Bronchial epithelial cell (primary cell): ENCODE data around the gene MLPH. TPM values are rescaled to one million over a fixed set of nuclear protein-coding genes. Genes with fewer than 3 reads are reported as not detected.

Source experiments
- DNase-seq: peaks from one replicate; pipeline ENCODE4 v3.0.0-alpha.2; 2010; ENCODE audit warnings: low read depth
- FAIRE-seq: peaks from 2 replicates; lab custom pipeline; 2011; peaks lifted over from hg19 to GRCh38; lab: Jason Lieb, UNC
- H3K27me3 ChIP-seq: 2 replicates; pipeline ENCODE4 v1.5.1; 2011; ENCODE audit warnings: low read length; ENCODE audit not compliant: control insufficient read depth, insufficient read depth
- H3K36me3 ChIP-seq: 2 replicates; pipeline ENCODE4 v1.5.1; 2011; ENCODE audit warnings: low read length; ENCODE audit not compliant: control insufficient read depth, insufficient read depth
- H3K4me3 ChIP-seq: 2 replicates; pipeline ENCODE4 v1.5.1; 2011; ENCODE audit warnings: mild to moderate bottlenecking, low read depth, low read length, control low read depth
- CTCF ChIP-seq: IDR thresholded peaks from 2 replicates; pipeline ENCODE4 v1.5.1; 2011; ENCODE audit warnings: mild to moderate bottlenecking, moderate library complexity, low read length, control low read depth, inconsistent platforms; ENCODE audit not compliant: insufficient read depth, severe bottlenecking
- total RNA-seq: library from RNA; depleted of rRNA; stranded (reverse); fragments of >200 nt; gene quantifications from 2 replicates; pipeline ENCODE4 v1.2.1, GENCODE V29; 2014

The MLPH gene
- total RNA-seq, 1 donor from 2014 or later = 6.6 TPM

GRCh38 chr2:237478095-237478494 lies 9.0 kb upstream of the MLPH start:
- H3K36me3 ChIP-seq = no peaks in the 10 kb centered on the region
- TF ChIP-seq CTCF = no peak
- no peak for FAIRE-seq
- DNase-seq = no peak
- H3K27me3 ChIP-seq = no peaks in the 10 kb centered on the region
- H3K4me3 ChIP-seq = no peak overlapping the region

GRCh38 chr2:237478979-237479378 lies 8.1 kb upstream of the MLPH start:
- Histone ChIP-seq H3K27me3 (no peaks in the 10 kb centered on the region), H3K36me3 (no peaks in the 10 kb centered on the region), H3K4me3 (no peak overlapping the region)
- no peak for DNase-seq
- no peak for FAIRE-seq
- TF ChIP-seq CTCF = no peak

GRCh38 chr2:237479747-237480146 lies 7.3 kb upstream of the MLPH start:
- Histone ChIP-seq H3K36me3 (no peaks in the 10 kb centered on the region), H3K27me3 (no peaks in the 10 kb centered on the region), H3K4me3 (no peak overlapping the region)
- DNase-seq (no peak), FAIRE-seq (no peak)
- no peak for TF ChIP-seq CTCF

- Histone ChIP-seq H3K4me3 (no peak overlapping the region), H3K36me3 (no peaks in the 10 kb centered on the region), H3K27me3 (no peaks in the 10 kb centered on the region)
- DNase-seq (no peak), FAIRE-seq (no peak)
- TF ChIP-seq CTCF = no peak
These were observed 6.5 kb upstream of the MLPH start for GRCh38 chr2:237480556-237480955.

- no peak for FAIRE-seq
- no peak for TF ChIP-seq CTCF
- H3K27me3 ChIP-seq = no peaks in the 10 kb centered on the region
- H3K36me3 ChIP-seq = no peaks in the 10 kb centered on the region
- DNase-seq = no peak
- H3K4me3 ChIP-seq = no peak overlapping the region
These were observed 6.0 kb upstream of the MLPH start for GRCh38 chr2:237480988-237481525.

- Histone ChIP-seq H3K4me3 (no peak overlapping the region), H3K36me3 (no peaks in the 10 kb centered on the region), H3K27me3 (no peaks in the 10 kb centered on the region)
- DNase-seq (peak; percentile 59), FAIRE-seq (no peak)
- no peak for TF ChIP-seq CTCF
These were observed 4.6 kb upstream of the MLPH start for GRCh38 chr2:237482485-237482884.
